SK-N-SH (cell line): ENCODE measurements around the gene PYGO2. TPM values are rescaled to one million over a fixed set of nuclear protein-coding genes. Genes with fewer than 3 reads are reported as not detected.

Experiments used
- CTCF ChIA-PET: fragments of 300-600, 350-600 bp; formaldehyde crosslinking; extraction: SDS; loops from one replicate; lab custom pipeline; 2021; lab: Yijun Ruan, JAX
- POLR2A ChIA-PET: fragments of 350-600 bp; sonication (Branson Sonifier 250); formaldehyde crosslinking; extraction: SDS; loops from one replicate; lab custom pipeline; 2020; ENCODE audit warnings: antibody characterized with exemption, inconsistent platforms; lab: Yijun Ruan, JAX
- DNase-seq: peaks from one replicate; pipeline ENCODE4 v3.0.0; 2012
- H2AFZ ChIP-seq: fragments of 200-600 bp; sonication (generic); 2 replicates; pipeline ENCODE4 v1.8.1; 2016; ENCODE audit warnings: antibody characterized with exemption, mild to moderate bottlenecking, low read depth
- H3F3A ChIP-seq: fragments of 200-600 bp; sonication (generic); replicated peaks from 2 replicates; pipeline ENCODE3; 2016; ENCODE audit warnings: antibody characterized with exemption, mild to moderate bottlenecking; ENCODE audit not compliant: insufficient read depth
- H3K27ac ChIP-seq, 2 experiments: fragments of 200-500 bp in 1 of 2; fragments of 200-600 bp in 1 of 2; sonication (Bioruptor generic) in 1 of 2; sonication (generic), shearing (Covaris generic) in 1 of 2; 2 replicates each; pipeline versions ENCODE4 v1.5.1 to v1.6.1; 2014 to 2016; ENCODE audit warnings: low read depth in 2 of 2, inconsistent platforms in 1 of 2, low read length in 1 of 2, mild to moderate bottlenecking in 1 of 2, mixed read lengths in 1 of 2
- H3K27me3 ChIP-seq: fragments of 200-600 bp; sonication (generic), shearing (Covaris generic); 2 replicates; pipeline ENCODE4 v1.6.1; 2016; ENCODE audit warnings: mixed run types; ENCODE audit not compliant: insufficient read depth
- H3K36me3 ChIP-seq, 2 experiments: fragments of 200-500 bp in 1 of 2; fragments of 200-600 bp in 1 of 2; sonication (Bioruptor generic) in 1 of 2; sonication (generic) in 1 of 2; replicated peaks in 1 of 2; 2 replicates each; pipeline versions ENCODE3 to v1.5.1; 2014 to 2016; ENCODE audit warnings: low read length in 1 of 2, mild to moderate bottlenecking in 1 of 2; ENCODE audit not compliant: insufficient read depth in 2 of 2, control insufficient read depth in 1 of 2
- H3K4me1 ChIP-seq, 2 experiments: fragments of 200-500 bp in 1 of 2; fragments of 200-600 bp in 1 of 2; sonication (Bioruptor generic) in 1 of 2; sonication (generic), shearing (Covaris generic) in 1 of 2; 2 replicates each; pipeline versions ENCODE4 v1.5.1 to v1.6.1; 2014 to 2016; ENCODE audit warnings: low read depth in 1 of 2, low read length in 1 of 2, mixed run types in 1 of 2; ENCODE audit not compliant: insufficient read depth in 2 of 2, control insufficient read depth in 1 of 2
- H3K4me2 ChIP-seq: fragments of 200-600 bp; sonication (generic), shearing (Covaris generic); 2 replicates; pipeline ENCODE4 v1.6.1; 2017; ENCODE audit warnings: mixed run types
- H3K4me3 ChIP-seq, 2 experiments: fragments of 200-500 bp in 1 of 2; fragments of 200-600 bp in 1 of 2; sonication (Bioruptor generic) in 1 of 2; sonication (generic), shearing (Covaris generic) in 1 of 2; 2 replicates each; pipeline versions ENCODE4 v1.5.1 to v1.8.1; 2014 to 2016; ENCODE audit warnings: low read depth in 2 of 2, inconsistent platforms in 1 of 2, low read length in 1 of 2, mild to moderate bottlenecking in 1 of 2, mixed read lengths in 1 of 2, moderate library complexity in 1 of 2
- H3K79me2 ChIP-seq: fragments of 200-600 bp; sonication (generic); 2 replicates; pipeline ENCODE4 v1.8.1; 2017; ENCODE audit warnings: mild to moderate bottlenecking; ENCODE audit not compliant: insufficient read depth
- H3K9ac ChIP-seq: fragments of 200-600 bp; sonication (generic); 2 replicates; pipeline ENCODE4 v1.6.1; 2017; ENCODE audit warnings: mixed run types
- H3K9me2 ChIP-seq: fragments of 200-600 bp; sonication (generic); 2 replicates; pipeline ENCODE4 v1.6.1; 2017; ENCODE audit warnings: mixed run types
- H3K9me3 ChIP-seq: fragments of 200-600 bp; sonication (generic); 2 replicates; pipeline ENCODE4 v1.6.1; 2017; ENCODE audit warnings: mixed run types, mild to moderate bottlenecking, moderate library complexity
- H4K20me1 ChIP-seq: fragments of 200-600 bp; sonication (generic); 2 replicates; pipeline ENCODE4 v1.6.1; 2017; ENCODE audit warnings: mild to moderate bottlenecking, mixed run types; ENCODE audit not compliant: insufficient read depth
- CHD2 ChIP-seq: fragments of 150-350 bp; IDR thresholded peaks from 2 replicates; pipeline ENCODE4 v1.6.1; 2018; ENCODE audit warnings: low read length; ENCODE audit not compliant: partially characterized antibody
- EP300 ChIP-seq, 2 experiments: IDR thresholded peaks; 2 replicates each; pipeline versions ENCODE4 v1.4.0 to v1.6.1; 2012; ENCODE audit warnings: borderline replicate concordance in 1 of 2, low read depth in 1 of 2, low read length in 1 of 2
- EZH2phosphoT487 ChIP-seq: fragments of 200-600 bp; sonication (generic); IDR thresholded peaks from 2 replicates; pipeline ENCODE4 v1.6.1; 2017; ENCODE audit warnings: low read depth, mixed run types, mild to moderate bottlenecking, antibody characterized with exemption, moderate library complexity, borderline replicate concordance
- FOSL2 ChIP-seq: IDR thresholded peaks from 2 replicates; pipeline ENCODE4 v1.4.0; 2012; ENCODE audit warnings: low read depth, mild to moderate bottlenecking, moderate library complexity, borderline replicate concordance
- FOXJ3 ChIP-seq: sonication (generic); formaldehyde crosslinking; IDR thresholded peaks from 2 replicates; pipeline ENCODE4 v1.5.1; 2020; ENCODE audit warnings: mild to moderate bottlenecking, missing genetic modification reagents
- FOXM1 ChIP-seq: IDR thresholded peaks from 2 replicates; pipeline ENCODE4 v1.4.0; 2012; ENCODE audit warnings: low read depth, mild to moderate bottlenecking
- JUND ChIP-seq: IDR thresholded peaks from 2 replicates; pipeline ENCODE4 v1.4.0; 2012
- RAD21 ChIP-seq: IDR thresholded peaks from 2 replicates; pipeline ENCODE4 v1.6.1; 2012; ENCODE audit warnings: mild to moderate bottlenecking, low read length
- TAF1 ChIP-seq: IDR thresholded peaks from 2 replicates; pipeline ENCODE4 v1.6.1; 2012; ENCODE audit warnings: low read depth, mild to moderate bottlenecking, low read length, moderate library complexity, borderline replicate concordance
- TEAD4 ChIP-seq: IDR thresholded peaks from 2 replicates; pipeline ENCODE4 v1.4.0; 2012; ENCODE audit warnings: mild to moderate bottlenecking, borderline replicate concordance; ENCODE audit not compliant: insufficient read depth
- YY1 ChIP-seq: IDR thresholded peaks from 2 replicates; pipeline ENCODE4 v1.4.0; 2012; ENCODE audit warnings: low read depth, mild to moderate bottlenecking
- WGBS: methylation state at CpG from one replicate; pipeline ENCODE4 v1.1.6; 2017; ENCODE audit warnings: low lambda C conversion rate; 5-methylcytosine and 5-hydroxymethylcytosine counted together
- polyA plus RNA-seq, 3 experiments: library from polyadenylated mRNA; depleted of rRNA; stranded (reverse); fragments of >200 nt; gene quantifications; 2 replicates each; pipeline ENCODE4 v1.2.3, GENCODE V29; 2012
- TF ChIP-seq, protein P1 (sequence below): IDR thresholded peaks from 2 replicates; pipeline ENCODE4 v1.6.1; 2012; ENCODE audit warnings: mild to moderate bottlenecking, low read depth, low read length, moderate library complexity

The PYGO2 gene
- polyA plus RNA-seq, 1 of the 3 experiments (the other 2 are of a cell fraction), result 23.3 TPM

DNA sequence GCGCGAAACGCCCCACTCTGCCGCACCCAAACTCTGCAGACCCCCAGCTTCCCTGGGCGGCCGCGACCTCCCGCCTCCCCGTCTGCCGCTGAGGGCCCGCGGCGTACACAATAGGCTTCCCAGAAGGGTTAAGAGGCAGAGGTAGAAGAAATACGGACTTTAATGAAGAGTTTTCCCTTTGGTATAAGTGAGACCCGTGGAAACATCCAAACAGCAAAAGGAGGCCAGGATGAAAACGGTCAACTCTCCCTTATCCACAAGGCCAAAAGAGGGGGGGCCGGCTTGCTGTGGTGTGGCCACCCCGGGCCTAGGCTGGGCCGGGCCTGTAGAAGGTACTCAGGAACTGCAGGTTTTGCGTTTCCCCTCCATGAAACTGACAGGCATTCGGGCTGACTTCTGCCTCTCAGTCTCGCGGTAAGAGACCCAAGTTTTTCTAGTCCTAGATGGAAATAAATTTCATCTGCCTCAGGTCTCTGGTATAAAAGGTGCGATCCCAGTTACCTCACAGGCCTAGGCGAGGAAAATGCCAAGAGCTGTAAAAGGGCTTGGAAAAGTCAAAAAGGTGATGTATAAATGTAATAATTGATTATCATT, 671 bp upstream of the PYGO2 start:
- ChIA-PET CTCF (interaction anchor here (0.6 to 37.5 kb wide), 21 partner anchors 9 to 205 kb away, joined by 3 to 640 read pairs (median 4); partner anchors contain the start of genes FLAD1, LENEP, SHC1 and ZBTB7B), POLR2A (interaction anchor here (1.0 to 2.8 kb wide), 7 partner anchors 8 to 37 kb away, joined by 3 to 18 read pairs (median 6); partner anchors contain the start of genes LENEP, PMVK and SHC1)
- Histone ChIP-seq H3K9me3 (no peaks in the 10 kb centered on the region), H3K79me2 (peaks cover 55% of the 10 kb centered on the region), H3K4me1 (peaks cover 4 to 37% of the 10 kb centered on the region in 2 experiments; a peak in 3 of 4 replicates), H3F3A (peaks cover 34% of the 10 kb centered on the region), H3K4me3 (peak overlapping the region; percentile 72 to 73), H3K36me3 (peaks cover 24 to 61% of the 10 kb centered on the region in 2 experiments), H3K4me2 (peak overlapping the region; percentile 85), H3K9ac (peak overlapping the region; percentile 84), H3K27ac (peak overlapping the region; percentile 83 to 98), H3K27me3 (no peaks in the 10 kb centered on the region), H2AFZ (no peak overlapping the region), H4K20me1 (peaks cover 5% of the 10 kb centered on the region), H3K9me2 (no peaks in the 10 kb centered on the region)
- 13% methylated on average over 22 of the region's 25 CpGs for WGBS
- no peak for TF ChIP-seq FOXM1
- TF ChIP-seq YY1, result no peak
- TF ChIP-seq FOSL2, result 0 out of 2 replicates have a peak, but pooled peaks have one; percentile 13
- TF ChIP-seq CHD2, result no peak
- TF ChIP-seq EZH2phosphoT487, result no peak
- TF ChIP-seq EP300 (IDR thresholded peaks at IDR 0.05; ENCODE audit: borderline replicate concordance in 1 of 2, low read depth in 1 of 2, low read length in 1 of 2), result no peak
- TF ChIP-seq FOXJ3 (CRISPR knock-in tag), result no peak
- no peak for TF ChIP-seq RAD21
- no peak for TF ChIP-seq TAF1
- 0 out of 2 replicates have a peak, but pooled peaks have one; percentile 16 for TF ChIP-seq JUND
- no peak for TF ChIP-seq TEAD4
- TF ChIP-seq, protein P1, sequence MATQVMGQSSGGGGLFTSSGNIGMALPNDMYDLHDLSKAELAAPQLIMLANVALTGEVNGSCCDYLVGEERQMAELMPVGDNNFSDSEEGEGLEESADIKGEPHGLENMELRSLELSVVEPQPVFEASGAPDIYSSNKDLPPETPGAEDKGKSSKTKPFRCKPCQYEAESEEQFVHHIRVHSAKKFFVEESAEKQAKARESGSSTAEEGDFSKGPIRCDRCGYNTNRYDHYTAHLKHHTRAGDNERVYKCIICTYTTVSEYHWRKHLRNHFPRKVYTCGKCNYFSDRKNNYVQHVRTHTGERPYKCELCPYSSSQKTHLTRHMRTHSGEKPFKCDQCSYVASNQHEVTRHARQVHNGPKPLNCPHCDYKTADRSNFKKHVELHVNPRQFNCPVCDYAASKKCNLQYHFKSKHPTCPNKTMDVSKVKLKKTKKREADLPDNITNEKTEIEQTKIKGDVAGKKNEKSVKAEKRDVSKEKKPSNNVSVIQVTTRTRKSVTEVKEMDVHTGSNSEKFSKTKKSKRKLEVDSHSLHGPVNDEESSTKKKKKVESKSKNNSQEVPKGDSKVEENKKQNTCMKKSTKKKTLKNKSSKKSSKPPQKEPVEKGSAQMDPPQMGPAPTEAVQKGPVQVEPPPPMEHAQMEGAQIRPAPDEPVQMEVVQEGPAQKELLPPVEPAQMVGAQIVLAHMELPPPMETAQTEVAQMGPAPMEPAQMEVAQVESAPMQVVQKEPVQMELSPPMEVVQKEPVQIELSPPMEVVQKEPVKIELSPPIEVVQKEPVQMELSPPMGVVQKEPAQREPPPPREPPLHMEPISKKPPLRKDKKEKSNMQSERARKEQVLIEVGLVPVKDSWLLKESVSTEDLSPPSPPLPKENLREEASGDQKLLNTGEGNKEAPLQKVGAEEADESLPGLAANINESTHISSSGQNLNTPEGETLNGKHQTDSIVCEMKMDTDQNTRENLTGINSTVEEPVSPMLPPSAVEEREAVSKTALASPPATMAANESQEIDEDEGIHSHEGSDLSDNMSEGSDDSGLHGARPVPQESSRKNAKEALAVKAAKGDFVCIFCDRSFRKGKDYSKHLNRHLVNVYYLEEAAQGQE, result no peak
- DNase-seq, result peak; percentile 60
